Measurements from ENCODE around the gene CYP27C1.

The CYP27C1 gene

GRCh38 chr2:127191331-127192219 lies 28.5 kb downstream of the CYP27C1 start:
- no peak for DNase-seq (ENCODE audit: low read depth)

- no peak for DNase-seq (ENCODE audit: low read depth)
These were observed 31.3 kb downstream of the CYP27C1 start for GRCh38 chr2:127188797-127189196.

- DNase-seq (ENCODE audit: low read depth): no peak
These were observed 32.3 kb downstream of the CYP27C1 start for GRCh38 chr2:127187831-127188230.

- DNase-seq (ENCODE audit: low read depth): no peak
These were observed 32.9 kb downstream of the CYP27C1 start for GRCh38 chr2:127187081-127187775.

- no peak for DNase-seq (ENCODE audit: low read depth)
These were observed 34.4 kb downstream of the CYP27C1 start for GRCh38 chr2:127185705-127186104.

GRCh38 chr2:127185093-127185492 lies 35.0 kb downstream of the CYP27C1 start:
- DNase-seq (ENCODE audit: low read depth): no peak

GRCh38 chr2:127183771-127184170 lies 36.3 kb downstream of the CYP27C1 start:
- DNase-seq (ENCODE audit: low read depth): no peak

GRCh38 chr2:127182626-127183458 lies 37.3 kb downstream of the CYP27C1 start:
- no peak for DNase-seq (ENCODE audit: low read depth)

GRCh38 chr2:127181851-127182250 lies 38.2 kb downstream of the CYP27C1 start:
- no peak for DNase-seq (ENCODE audit: low read depth)

- DNase-seq (ENCODE audit: low read depth): no peak
These were observed 40.3 kb downstream of the CYP27C1 start for GRCh38 chr2:127179766-127180165.

- no peak for DNase-seq (ENCODE audit: low read depth)
These were observed 42.4 kb downstream of the CYP27C1 start for GRCh38 chr2:127177617-127178263.

- DNase-seq (ENCODE audit: low read depth): no peak
These were observed 43.5 kb downstream of the CYP27C1 start for GRCh38 chr2:127176371-127177311.

- no peak for DNase-seq (ENCODE audit: low read depth)
These were observed 44.2 kb downstream of the CYP27C1 start for GRCh38 chr2:127175751-127176354.

- DNase-seq (ENCODE audit: low read depth): no peak
These were observed 44.9 kb downstream of the CYP27C1 start for GRCh38 chr2:127175041-127175721.

GRCh38 chr2:127174640-127175039 lies 45.5 kb downstream of the CYP27C1 start:
- no peak for DNase-seq (ENCODE audit: low read depth)

GRCh38 chr2:127174136-127174535 lies 46.0 kb downstream of the CYP27C1 start:
- DNase-seq (ENCODE audit: low read depth): no peak

- DNase-seq (ENCODE audit: low read depth): no peak
These were observed 47.0 kb downstream of the CYP27C1 start for GRCh38 chr2:127173057-127173456.

GRCh38 chr2:127172306-127172705 lies 47.8 kb downstream of the CYP27C1 start:
- no peak for DNase-seq (ENCODE audit: low read depth)

- DNase-seq (ENCODE audit: low read depth): no peak
These were observed 49.5 kb downstream of the CYP27C1 start for GRCh38 chr2:127170452-127171197.
